Measurements from ENCODE around the gene NUDT13. TPM values are rescaled to one million over a fixed set of nuclear protein-coding genes. Genes with fewer than 3 reads are reported as not detected.

The NUDT13 gene
- total and polyA plus RNA-seq, 9 of the 15 experiments (the other 6 are each of a cell fraction or from before 2014, with no cell fraction given) = 4.7 to 11.1 (median 5.6) TPM

DNA sequence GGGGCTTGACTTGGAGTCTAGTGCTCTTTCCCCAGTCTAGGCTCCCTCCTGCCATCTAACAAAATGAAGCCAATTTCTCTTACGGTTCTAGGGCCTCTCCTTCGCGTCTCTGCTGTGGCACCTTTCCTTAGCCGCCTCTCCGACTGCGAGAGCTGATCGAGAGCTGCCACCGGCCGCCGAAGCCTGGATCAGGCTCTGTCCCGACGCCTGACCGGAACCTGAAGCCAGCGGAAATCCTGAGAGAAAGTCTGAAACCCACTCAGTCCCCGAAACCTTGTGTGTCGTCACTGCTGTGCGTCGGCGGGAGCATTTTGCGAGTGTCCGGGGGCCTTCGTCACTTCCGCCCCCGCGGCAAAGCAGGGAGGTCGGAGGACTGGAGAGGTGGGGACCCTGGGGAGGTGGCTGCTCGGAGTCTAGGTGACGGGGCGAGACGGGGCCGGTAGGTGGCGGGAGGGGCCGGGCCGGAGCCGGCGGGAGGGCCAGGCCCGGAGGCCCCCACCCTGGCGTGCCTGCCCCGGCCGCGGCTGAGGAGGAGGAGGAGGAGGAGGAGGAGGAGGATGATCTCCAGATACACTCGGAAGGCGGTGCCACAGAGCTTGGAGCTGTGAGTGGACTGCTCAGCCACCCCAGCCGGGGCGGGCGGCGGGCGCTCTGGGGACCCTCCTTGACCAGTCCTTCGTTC, 57.7 kb downstream of the NUDT13 start, which contains the start of the genes ECD and FAM149B1 (continued):
- TF ChIP-seq, protein P1, sequence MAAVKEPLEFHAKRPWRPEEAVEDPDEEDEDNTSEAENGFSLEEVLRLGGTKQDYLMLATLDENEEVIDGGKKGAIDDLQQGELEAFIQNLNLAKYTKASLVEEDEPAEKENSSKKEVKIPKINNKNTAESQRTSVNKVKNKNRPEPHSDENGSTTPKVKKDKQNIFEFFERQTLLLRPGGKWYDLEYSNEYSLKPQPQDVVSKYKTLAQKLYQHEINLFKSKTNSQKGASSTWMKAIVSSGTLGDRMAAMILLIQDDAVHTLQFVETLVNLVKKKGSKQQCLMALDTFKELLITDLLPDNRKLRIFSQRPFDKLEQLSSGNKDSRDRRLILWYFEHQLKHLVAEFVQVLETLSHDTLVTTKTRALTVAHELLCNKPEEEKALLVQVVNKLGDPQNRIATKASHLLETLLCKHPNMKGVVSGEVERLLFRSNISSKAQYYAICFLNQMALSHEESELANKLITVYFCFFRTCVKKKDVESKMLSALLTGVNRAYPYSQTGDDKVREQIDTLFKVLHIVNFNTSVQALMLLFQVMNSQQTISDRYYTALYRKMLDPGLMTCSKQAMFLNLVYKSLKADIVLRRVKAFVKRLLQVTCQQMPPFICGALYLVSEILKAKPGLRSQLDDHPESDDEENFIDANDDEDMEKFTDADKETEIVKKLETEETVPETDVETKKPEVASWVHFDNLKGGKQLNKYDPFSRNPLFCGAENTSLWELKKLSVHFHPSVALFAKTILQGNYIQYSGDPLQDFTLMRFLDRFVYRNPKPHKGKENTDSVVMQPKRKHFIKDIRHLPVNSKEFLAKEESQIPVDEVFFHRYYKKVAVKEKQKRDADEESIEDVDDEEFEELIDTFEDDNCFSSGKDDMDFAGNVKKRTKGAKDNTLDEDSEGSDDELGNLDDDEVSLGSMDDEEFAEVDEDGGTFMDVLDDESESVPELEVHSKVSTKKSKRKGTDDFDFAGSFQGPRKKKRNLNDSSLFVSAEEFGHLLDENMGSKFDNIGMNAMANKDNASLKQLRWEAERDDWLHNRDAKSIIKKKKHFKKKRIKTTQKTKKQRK (IDR thresholded peaks at IDR 0.05; ENCODE audit: borderline replicate concordance, low read depth, low read length) = no peak
- no peak for TF ChIP-seq TEAD1 (CRISPR knock-in tag; IDR thresholded peaks at IDR 0.05)
- TF ChIP-seq SNRNP70 (optimal IDR thresholded peaks at IDR 0.05; ENCODE audit: low read depth, low read length) = no peak
- no peak for TF ChIP-seq OTX1 (CRISPR knock-in tag; IDR thresholded peaks at IDR 0.05)
- TF ChIP-seq MXI1 (IDR thresholded peaks at IDR 0.05; ENCODE audit: low read depth, low read length) = peak; percentile 14; the same call in 1 of the 2 replicates
- TF ChIP-seq, protein P2, sequence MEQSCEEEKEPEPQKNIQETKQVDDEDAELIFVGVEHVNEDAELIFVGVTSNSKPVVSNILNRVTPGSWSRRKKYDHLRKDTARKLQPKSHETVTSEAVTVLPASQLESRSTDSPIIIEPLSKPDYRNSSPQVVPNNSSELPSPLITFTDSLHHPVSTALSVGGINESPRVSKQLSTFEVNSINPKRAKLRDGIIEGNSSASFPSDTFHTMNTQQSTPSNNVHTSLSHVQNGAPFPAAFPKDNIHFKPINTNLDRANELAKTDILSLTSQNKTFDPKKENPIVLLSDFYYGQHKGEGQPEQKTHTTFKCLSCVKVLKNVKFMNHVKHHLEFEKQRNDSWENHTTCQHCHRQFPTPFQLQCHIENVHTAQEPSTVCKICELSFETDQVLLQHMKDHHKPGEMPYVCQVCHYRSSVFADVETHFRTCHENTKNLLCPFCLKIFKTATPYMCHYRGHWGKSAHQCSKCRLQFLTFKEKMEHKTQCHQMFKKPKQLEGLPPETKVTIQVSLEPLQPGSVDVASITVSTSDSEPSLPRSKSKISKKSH (CRISPR knock-in tag; IDR thresholded peaks at IDR 0.05) = no peak
- peak; percentile 87 for TF ChIP-seq FIP1L1 (IDR thresholded peaks at IDR 0.05; ENCODE audit: low read depth, low read length, poor library complexity, severe bottlenecking)
- TF ChIP-seq KDM5B (IDR thresholded peaks at IDR 0.05; ENCODE audit: insufficient replicate concordance, low read depth, low read length) = peak; percentile 96
- TF ChIP-seq RBM34 (IDR thresholded peaks at IDR 0.05; ENCODE audit: borderline replicate concordance, insufficient read depth, low read length) = no peak
- TF ChIP-seq GATAD2B (IDR thresholded peaks at IDR 0.05; ENCODE audit: borderline replicate concordance) = no peak
- no peak for TF ChIP-seq SMARCB1 (IDR thresholded peaks at IDR 0.05; ENCODE audit: insufficient read length, low read depth)
- TF ChIP-seq, protein P3, sequence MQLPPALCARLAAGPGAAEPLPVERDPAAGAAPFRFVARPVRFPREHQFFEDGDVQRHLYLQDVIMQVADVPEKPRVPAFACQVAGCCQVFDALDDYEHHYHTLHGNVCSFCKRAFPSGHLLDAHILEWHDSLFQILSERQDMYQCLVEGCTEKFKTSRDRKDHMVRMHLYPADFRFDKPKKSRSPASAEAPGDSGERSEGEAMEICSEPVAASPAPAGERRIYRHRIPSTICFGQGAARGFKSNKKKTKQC (CRISPR knock-in tag; IDR thresholded peaks at IDR 0.05) = peak; percentile 21; the same call in 1 of the 2 replicates
- TF ChIP-seq ZNF12 (CRISPR knock-in tag; IDR thresholded peaks at IDR 0.05) = peak; percentile 69; the same call in 1 of the 2 replicates
- TF ChIP-seq GATAD2A (IDR thresholded peaks at IDR 0.05) = no peak; the same call in 1 of the 2 replicates
- TF ChIP-seq ZNF274 (IDR thresholded peaks at IDR 0.05; ENCODE audit: borderline replicate concordance, low read depth, low read length) = no peak
- TF ChIP-seq SREBF1 (IDR thresholded peaks at IDR 0.05; ENCODE audit: borderline replicate concordance, low read depth, low read length) = no peak; the same call in 1 of the 2 replicates
- no peak for TF ChIP-seq STAG1 (CRISPR knock-in tag; IDR thresholded peaks at IDR 0.05; ENCODE audit: borderline replicate concordance)
- peak in 1 of 2 experiments; percentile 98; a peak in 2 of 4 replicates for TF ChIP-seq KDM4B (IDR thresholded peaks at IDR 0.05; ENCODE audit: borderline replicate concordance in 2 of 2, low read depth in 1 of 2)
- TF ChIP-seq DNMT1 (IDR thresholded peaks at IDR 0.05) = 0 out of 2 replicates have a peak, but pooled peaks have one; percentile 28
- no peak for TF ChIP-seq ZNF551 (CRISPR knock-in tag; IDR thresholded peaks at IDR 0.05)
- TF ChIP-seq SIN3A (IDR thresholded peaks at IDR 0.05; ENCODE audit: borderline replicate concordance in 2 of 2, control insufficient read depth in 1 of 2, low read depth in 2 of 2, low read length in 2 of 2) = peak; percentile 59 to 96; a peak in 2 of 4 replicates

All from K562 (cell line).